K562 (cell line): ENCODE data around the gene TP53TG5. TPM values are rescaled to one million over a fixed set of nuclear protein-coding genes. Genes with fewer than 3 reads are reported as not detected.

ENCODE experiments used
- ATAC-seq: fragments of 200-7000 bp; cut with Tn5 transposase; 3 replicates; pipeline ENCODE4 v1.9.1; 2020; ENCODE audit warnings: moderate library complexity
- BruUV-seq: library from RNA; stranded (reverse); fragments of 400-500 nt; replicated peaks from 2 replicates; lab custom pipeline; 2021; lab: Mats Ljungman, UMichigan
- CTCF ChIA-PET: fragments of 300-600 bp; formaldehyde crosslinking; extraction: SDS; loops from one replicate; lab custom pipeline; 2021; ENCODE audit warnings: low intra/inter-chr PET ratio; lab: Yijun Ruan, JAX
- POLR2A ChIA-PET: fragments of 300-600, 350-650 bp; sonication (Branson Sonifier 250); formaldehyde crosslinking; extraction: SDS; loops from one replicate; lab custom pipeline; 2021; ENCODE audit warnings: antibody characterized with exemption, inconsistent platforms; lab: Yijun Ruan, JAX
- DNase-seq, 4 experiments: peaks; one replicate each; pipeline versions ENCODE4 v3.0.0 to v3.0.0-alpha.2; 2011 to 2018; ENCODE audit warnings: low spot score in 3 of 4, mixed read lengths in 3 of 4; ENCODE audit errors: extremely low read depth in 1 of 4
- FAIRE-seq: peaks from 2 replicates; lab custom pipeline; 2011; peaks lifted over from hg19 to GRCh38; lab: Jason Lieb, UNC
- H2AFZ ChIP-seq: 2 replicates; pipeline ENCODE4 v1.6.0; 2011; ENCODE audit warnings: low read depth, low read length, control low read depth, inconsistent platforms
- H3K27ac ChIP-seq: fragments of 200-600 bp; 3 replicates; pipeline ENCODE4 v1.8.0; 2011; ENCODE audit warnings: low read depth, mild to moderate bottlenecking, control low read depth, inconsistent platforms, low read length, moderate library complexity, mixed read lengths; ENCODE audit errors: extremely low read depth
- H3K27me3 ChIP-seq, 2 experiments: fragments of 300-600 bp in 1 of 2; 2 replicates in 1 of 2; 3 replicates in 1 of 2; pipeline versions ENCODE4 v1.6.0 to v1.8.0; 2011; ENCODE audit warnings: inconsistent platforms in 2 of 2, low read length in 2 of 2, mild to moderate bottlenecking in 1 of 2, mixed read lengths in 1 of 2, moderate library complexity in 1 of 2; ENCODE audit not compliant: control insufficient read depth in 2 of 2, insufficient read depth in 2 of 2
- H3K36me3 ChIP-seq: fragments of 300-600 bp; 3 replicates; pipeline ENCODE4 v1.8.0; 2011; ENCODE audit warnings: mild to moderate bottlenecking, low read length, inconsistent platforms; ENCODE audit not compliant: control insufficient read depth, insufficient read depth
- H3K4me1 ChIP-seq, 2 experiments: fragments of 200-600 bp in 1 of 2; replicated peaks in 1 of 2; 2 replicates in 1 of 2; 3 replicates in 1 of 2; pipeline versions ENCODE4 v1.5.1 to v1.8.0; 2011; ENCODE audit warnings: inconsistent platforms in 2 of 2, low read length in 2 of 2, mild to moderate bottlenecking in 1 of 2, mixed read lengths in 1 of 2, moderate library complexity in 1 of 2; ENCODE audit not compliant: control insufficient read depth in 2 of 2, insufficient read depth in 2 of 2
- H3K4me2 ChIP-seq: 2 replicates; pipeline ENCODE4 v1.6.1; 2011; ENCODE audit warnings: low read length, control low read depth, inconsistent platforms, mixed read lengths; ENCODE audit not compliant: insufficient read depth
- H3K4me3 ChIP-seq: fragments of 200-600 bp; sonication (generic), shearing (Covaris generic); 2 replicates; pipeline ENCODE4 v1.5.1; 2016; ENCODE audit warnings: control low read depth, inconsistent platforms
- H3K79me2 ChIP-seq: fragments of 200-600 bp; 3 replicates; pipeline ENCODE4 v1.8.0; 2011; ENCODE audit warnings: low read length, inconsistent platforms; ENCODE audit not compliant: control insufficient read depth, insufficient read depth
- H3K9ac ChIP-seq, 2 experiments: 2 replicates each; pipeline versions ENCODE4 v1.6.0 to v1.6.1; 2011; ENCODE audit warnings: low read depth in 2 of 2, low read length in 2 of 2, control low read depth in 1 of 2, inconsistent platforms in 1 of 2, mild to moderate bottlenecking in 1 of 2, mixed read lengths in 1 of 2; ENCODE audit not compliant: insufficient read depth in 1 of 2
- H3K9me1 ChIP-seq: one replicate; pipeline ENCODE4 v1.6.0; 2011; ENCODE audit warnings: inconsistent platforms, mild to moderate bottlenecking, low read length, moderate library complexity; ENCODE audit not compliant: control insufficient read depth, insufficient read depth
- H3K9me3 ChIP-seq: replicated peaks from 2 replicates; pipeline ENCODE4 v1.5.1; 2011; ENCODE audit warnings: low read depth, low read length, inconsistent platforms; ENCODE audit not compliant: control insufficient read depth, insufficient read depth
- H4K20me1 ChIP-seq: replicated peaks from 2 replicates; pipeline ENCODE4 v1.6.1; 2011; ENCODE audit warnings: low read length, inconsistent platforms, mixed read lengths; ENCODE audit not compliant: control insufficient read depth, insufficient read depth
- CEBPZ ChIP-seq: fragments of 150-350 bp; IDR thresholded peaks from 2 replicates; pipeline ENCODE4 v1.6.1; 2014; ENCODE audit warnings: low read depth, mild to moderate bottlenecking, low read length, borderline replicate concordance
- NR3C1 ChIP-seq: sonication (generic); formaldehyde crosslinking; IDR thresholded peaks from 2 replicates; pipeline ENCODE4 v1.8.1; 2022; ENCODE audit warnings: missing genetic modification reagents
- PRMT5 ChIP-seq: sonication (generic); formaldehyde crosslinking; IDR thresholded peaks from 2 replicates; pipeline ENCODE4 v1.5.0; 2020; ENCODE audit warnings: missing genetic modification reagents
- SREBF1 ChIP-seq: fragments of 150-350 bp; IDR thresholded peaks from 2 replicates; pipeline ENCODE4 v1.6.1; 2014; ENCODE audit warnings: antibody characterized with exemption, low read depth, low read length, borderline replicate concordance
- ZNF316 ChIP-seq: fragments of 450-650 bp; IDR thresholded peaks from 2 replicates; pipeline ENCODE4 v1.6.1; 2016
- ZNF766 ChIP-seq: fragments of 200-800 bp; sonication (Bioruptor generic); conservative IDR thresholded peaks from 2 replicates; pipeline ENCODE4 v1.6.1; 2016; ENCODE audit warnings: missing genetic modification characterization, missing compliant biosample characterization
- ZNF780A ChIP-seq: fragments of 250-450 bp; sonication (Bioruptor Pico); IDR thresholded peaks from 2 replicates; pipeline ENCODE4 v1.5.0; 2021; ENCODE audit warnings: mild to moderate bottlenecking
- WGBS: fragments of 100-300 bp; shearing (Covaris generic); methylation state at CpG from one replicate; pipeline ENCODE4 v1.1.6; 2016; ENCODE audit warnings: low coverage, mixed read lengths; ENCODE audit not compliant: insufficient coverage; ENCODE audit errors: missing lambda C conversion rate; 5-methylcytosine and 5-hydroxymethylcytosine counted together
- in situ Hi-C: fragments of 300-500 bp; cut with MboI; formaldehyde crosslinking; loops from 4 replicates; pipeline ENCODE4 v1.15.0; 2018; ENCODE audit warnings: inconsistent platforms, mixed read lengths
- intact Hi-C: fragments of 100-400 bp; cut with micrococcal nuclease; formaldehyde crosslinking; loops from 2 replicates; pipeline ENCODE4 v1.14.2; 2022
- polyA plus RNA-seq, 8 experiments: library from polyadenylated mRNA; depleted of rRNA in 4 of 8; stranded (reverse) in 5 of 8; unstranded in 3 of 8; fragments of >200 nt; fragmentation: Nextera tagmentation in 2 of 8; fragmentation: Illumina TruSeq in 1 of 8; extraction: Ambion mirVana in 2 of 8; extraction: Trizol in 1 of 8; gene quantifications; 2 replicates each; pipeline versions ENCODE4 v1.2.1 to v1.2.3, GENCODE V29; 2011 to 2014; ENCODE audit warnings: inconsistent platforms in 1 of 8, missing spikeins in 1 of 8
- total RNA-seq, 7 experiments: library from RNA; depleted of rRNA in 6 of 7; stranded (reverse); fragments of >200 nt in 6 of 7; fragmentation: Illumina TruSeq in 2 of 7; extraction: Trizol in 2 of 7; gene quantifications; 2 replicates each; pipeline versions ENCODE4 v1.2.1 to v1.2.3, GENCODE V29; 2011 to 2021; ENCODE audit warnings: low replicate concordance in 1 of 7
- TF ChIP-seq, protein P1 (sequence below), 2 experiments: fragments of 250-450 bp in 1 of 2; fragments of 450-650 bp in 1 of 2; sonication (Bioruptor Pico) in 1 of 2; IDR thresholded peaks; 2 replicates each; pipeline versions ENCODE4 v1.6.1 to v1.8.0; 2016 to 2021; ENCODE audit warnings: mild to moderate bottlenecking in 2 of 2, moderate library complexity in 2 of 2, missing compliant biosample characterization in 1 of 2, missing genetic modification characterization in 1 of 2

The TP53TG5 gene
- total and polyA plus RNA-seq, 9 of the 15 experiments (the other 6 are each of a cell fraction or from before 2014, with no cell fraction given), result 0.04 to 0.05 (median 0.04) TPM; not detected in 6

DNA sequence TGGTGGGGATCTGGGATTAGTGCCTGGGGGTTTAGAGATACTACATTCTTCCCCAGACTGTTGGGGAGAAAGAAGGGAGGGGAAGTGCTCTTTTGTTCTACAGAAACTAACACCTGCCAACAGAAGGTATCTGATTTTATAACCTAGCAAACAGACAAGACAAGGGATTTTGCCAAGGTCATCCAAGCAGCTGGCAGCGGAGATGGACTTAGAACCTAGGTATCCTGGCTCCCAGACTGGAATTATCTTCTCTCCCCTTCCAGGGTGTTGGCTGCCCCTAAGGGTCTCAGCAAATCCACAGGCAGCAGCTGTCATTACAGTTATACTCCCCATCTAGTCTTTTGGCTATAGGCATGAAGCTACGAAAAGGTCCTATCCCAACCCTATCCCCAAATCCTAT, 38.3 kb downstream of the TP53TG5 start:
- ChIA-PET CTCF (no interaction called here), POLR2A (interaction anchor here (0.9 to 1.0 kb wide), 2 partner anchors 13 to 23 kb away, joined by 3 read pairs; no protein-coding TSS in a partner anchor)
- no TSS peak for BruUV-seq
- 96% methylated on average over 2 of the region's 2 CpGs for WGBS
- H3K79me2 ChIP-seq, result peaks cover 6% of the 10 kb centered on the region; the same call in 1 of the 3 replicates
- H3K27me3 ChIP-seq, result no peaks in the 10 kb centered on the region
- no peak overlapping the region for H3K4me3 ChIP-seq
- peaks cover 9% of the 10 kb centered on the region; the same call in 1 of the 3 replicates for H3K36me3 ChIP-seq
- intact Hi-C loops (no loop called here), in situ Hi-C loops (no loop called here)
- H3K9me3 ChIP-seq, result no peaks in the 10 kb centered on the region
- DNase-seq (no peak), ATAC-seq (no peak), FAIRE-seq (no peak)
- no peak overlapping the region for H3K27ac ChIP-seq
- TF ChIP-seq SREBF1 (no peak), PRMT5 (CRISPR knock-in tag) (no peak), CEBPZ (no peak), ZNF766 (no peak), ZNF780A (CRISPR knock-in tag) (no peak), NR3C1 (CRISPR knock-in tag) (no peak), ZNF316 (no peak)
- TF ChIP-seq, protein P1, sequence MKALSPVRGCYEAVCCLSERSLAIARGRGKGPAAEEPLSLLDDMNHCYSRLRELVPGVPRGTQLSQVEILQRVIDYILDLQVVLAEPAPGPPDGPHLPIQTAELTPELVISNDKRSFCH (CRISPR knock-in tag; IDR thresholded peaks at IDR 0.05), result no peak
- TF ChIP-seq, protein P1 (tag; IDR thresholded peaks at IDR 0.05), result no peak
- H4K20me1 ChIP-seq, result 0 out of 2 replicates have a peak, but pooled peaks cover 13% of the 10 kb centered on the region
- no peaks in the 10 kb centered on the region for H3K9me1 ChIP-seq
- H3K4me1 ChIP-seq, result peaks cover 71 to 76% of the 10 kb centered on the region in 2 experiments
- H3K4me2 ChIP-seq, result no peak overlapping the region
- no peak overlapping the region for H2AFZ ChIP-seq
- no peak overlapping the region for H3K9ac ChIP-seq
